HUDEP-2 (cell line): Measurements from ENCODE around the gene SMARCA4.

Experiments
- DNase-seq, 76 experiments: peaks; one replicate each; lab custom pipeline; 2025; ENCODE audit not compliant: unreplicated experiment in 76 of 76; lab: John Stamatoyannopoulos, UW

Gene SMARCA4

GRCh38 chr19:10960314-10961072 is at the start of gene SMARCA4:
TSS of gene SMARCA4 (plus strand) at chr19:10961030. CDS start at chr19:10984152, 23,122 bp downstream.
- peak; percentile 31 to 100 (median 98) for DNase-seq

DNA sequence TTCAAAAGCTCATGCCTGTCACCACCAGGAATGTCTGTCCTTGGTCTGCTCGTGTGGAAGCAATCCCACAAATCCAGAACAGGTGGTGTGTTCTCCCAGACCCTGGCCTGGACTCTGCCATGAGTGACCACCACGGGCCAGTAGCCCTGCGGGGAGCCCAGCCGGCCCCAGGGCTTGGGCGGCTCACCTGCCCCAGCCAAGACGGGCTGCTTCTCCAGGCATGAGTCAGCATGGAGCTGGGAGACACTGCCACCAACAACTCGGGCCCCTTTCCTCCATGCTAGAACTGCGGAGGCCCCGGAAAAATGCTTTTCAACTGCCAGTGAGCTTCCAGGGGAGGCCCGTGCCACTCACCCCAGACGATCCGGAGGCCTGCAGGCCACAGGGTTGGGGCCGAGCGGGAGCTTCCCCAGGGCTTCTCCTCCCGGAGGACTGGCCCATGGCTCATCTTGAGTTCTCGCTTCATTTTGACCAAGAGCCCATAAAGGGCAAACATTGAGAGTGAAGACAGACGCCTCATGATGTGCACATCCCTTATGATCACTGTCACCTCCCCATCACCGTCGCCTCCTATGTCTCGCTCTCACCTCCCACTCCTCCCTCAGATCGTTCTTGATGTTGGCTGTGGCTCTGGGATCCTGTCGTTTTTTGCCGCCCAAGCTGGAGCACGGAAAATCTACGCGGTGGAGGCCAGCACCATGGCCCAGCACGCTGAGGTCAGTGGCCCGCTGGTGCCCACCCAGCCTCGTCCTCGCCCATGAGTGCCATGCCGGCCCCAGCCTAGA is 49.1 kb upstream of the SMARCA4 start:
- no peak for DNase-seq

- DNase-seq = no peak
Measured at GRCh38 chr19:10912619-10913018, 48.2 kb upstream of the SMARCA4 start.

GRCh38 chr19:10913716-10914340 is 47.0 kb upstream of the SMARCA4 start:
- DNase-seq = no peak

GRCh38 chr19:10915130-10916091 is 45.4 kb upstream of the SMARCA4 start:
- peak in 11 of 76 experiments; percentile 13 to 43 (median 26) for DNase-seq

- DNase-seq = no peak
Measured at GRCh38 chr19:10916602-10917001, 44.2 kb upstream of the SMARCA4 start.

DNA sequence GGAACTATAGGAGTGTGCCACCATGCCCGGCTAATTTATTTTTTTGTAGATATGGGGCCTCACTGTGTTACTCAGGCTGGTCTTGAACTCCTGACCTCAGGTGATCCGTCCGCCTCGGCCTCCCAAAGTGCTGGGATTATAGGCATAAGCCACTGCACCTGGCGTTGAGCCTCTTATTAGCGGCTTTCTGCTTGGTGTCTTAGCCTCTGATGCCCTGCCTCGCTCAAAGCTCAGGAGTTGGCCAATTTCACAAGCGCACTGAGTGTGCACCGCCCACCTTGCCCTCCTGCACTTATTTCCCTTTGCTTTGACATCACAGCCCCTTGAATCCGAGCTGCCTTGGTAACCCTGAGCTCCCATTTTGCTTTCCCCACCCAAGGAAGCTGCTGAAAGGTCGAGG is 42.5 kb upstream of the SMARCA4 start:
- DNase-seq = no peak

DNA sequence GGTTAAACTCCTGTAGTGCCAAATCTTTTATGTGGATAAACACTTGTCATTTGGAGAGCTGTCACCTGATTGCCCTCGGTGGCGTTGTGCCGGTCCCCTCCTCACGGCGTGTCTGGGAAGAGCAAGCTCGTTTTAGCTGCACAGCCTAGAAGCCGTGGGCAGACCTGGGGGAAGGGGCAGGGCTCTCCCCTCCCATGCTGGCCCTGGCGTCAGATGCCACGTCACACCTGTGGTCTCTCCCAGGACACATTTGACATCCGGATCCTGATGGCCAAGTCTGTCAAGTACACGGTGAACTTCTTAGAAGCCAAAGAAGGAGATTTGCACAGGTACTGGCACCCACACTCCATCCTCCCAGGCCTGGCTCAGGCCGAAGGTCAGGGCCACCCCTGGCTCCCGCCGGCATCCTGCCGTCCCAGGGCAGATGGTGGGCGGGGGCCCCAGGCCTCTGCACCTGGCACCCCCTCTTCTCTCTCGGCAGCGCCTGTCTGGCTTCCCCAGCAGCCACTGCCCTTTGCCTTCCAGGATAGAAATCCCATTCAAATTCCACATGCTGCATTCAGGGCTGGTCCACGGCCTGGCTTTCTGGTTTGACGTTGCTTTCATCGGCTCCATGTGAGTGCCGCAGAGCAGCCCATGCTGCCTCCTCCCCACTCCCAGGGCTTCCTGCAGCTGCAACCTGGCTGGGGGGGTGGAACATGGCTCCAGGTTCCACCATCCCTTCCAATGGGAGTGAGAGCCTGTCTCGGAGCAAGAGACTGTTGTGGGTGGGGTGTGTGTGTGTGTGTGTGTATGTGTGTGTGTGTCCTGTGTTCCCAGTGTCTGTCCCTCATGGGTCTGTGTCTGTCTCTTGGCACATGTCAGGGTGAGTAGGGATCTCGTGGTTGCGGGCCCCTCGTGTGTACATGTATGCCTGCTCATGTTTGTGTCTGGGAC is 41.2 kb upstream of the SMARCA4 start:
- DNase-seq = no peak

DNA sequence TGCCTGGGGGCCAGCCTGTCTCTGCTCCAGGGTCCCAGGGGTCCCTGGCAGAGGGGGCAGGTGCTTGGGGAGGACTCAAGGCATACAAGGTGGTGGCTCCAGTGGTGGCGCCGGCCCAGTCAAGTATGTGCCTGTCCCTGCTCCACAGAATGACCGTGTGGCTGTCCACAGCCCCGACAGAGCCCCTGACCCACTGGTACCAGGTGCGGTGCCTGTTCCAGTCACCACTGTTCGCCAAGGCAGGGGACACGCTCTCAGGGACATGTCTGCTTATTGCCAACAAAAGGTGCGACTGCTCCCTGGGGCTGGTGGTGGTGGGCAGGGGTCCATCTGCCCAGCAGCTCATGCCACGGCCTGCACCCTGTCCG is 40.6 kb upstream of the SMARCA4 start:
- no peak for DNase-seq

DNA sequence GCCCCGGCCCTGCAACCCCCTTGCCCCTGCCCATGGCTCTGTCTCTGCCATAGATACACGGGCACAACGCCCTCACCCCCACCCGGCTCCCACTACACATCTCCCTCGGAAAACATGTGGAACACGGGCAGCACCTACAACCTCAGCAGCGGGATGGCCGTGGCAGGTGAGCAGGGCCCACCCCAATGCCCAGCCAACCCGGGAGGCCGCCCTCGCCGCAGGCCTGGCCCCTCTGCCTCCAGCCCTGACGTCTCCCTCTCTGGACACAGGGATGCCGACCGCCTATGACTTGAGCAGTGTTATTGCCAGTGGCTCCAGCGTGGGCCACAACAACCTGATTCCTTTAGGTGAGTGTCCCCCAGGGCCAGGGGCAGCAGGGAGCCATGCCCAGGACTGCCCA is 40.0 kb upstream of the SMARCA4 start:
- DNase-seq = no peak

DNA sequence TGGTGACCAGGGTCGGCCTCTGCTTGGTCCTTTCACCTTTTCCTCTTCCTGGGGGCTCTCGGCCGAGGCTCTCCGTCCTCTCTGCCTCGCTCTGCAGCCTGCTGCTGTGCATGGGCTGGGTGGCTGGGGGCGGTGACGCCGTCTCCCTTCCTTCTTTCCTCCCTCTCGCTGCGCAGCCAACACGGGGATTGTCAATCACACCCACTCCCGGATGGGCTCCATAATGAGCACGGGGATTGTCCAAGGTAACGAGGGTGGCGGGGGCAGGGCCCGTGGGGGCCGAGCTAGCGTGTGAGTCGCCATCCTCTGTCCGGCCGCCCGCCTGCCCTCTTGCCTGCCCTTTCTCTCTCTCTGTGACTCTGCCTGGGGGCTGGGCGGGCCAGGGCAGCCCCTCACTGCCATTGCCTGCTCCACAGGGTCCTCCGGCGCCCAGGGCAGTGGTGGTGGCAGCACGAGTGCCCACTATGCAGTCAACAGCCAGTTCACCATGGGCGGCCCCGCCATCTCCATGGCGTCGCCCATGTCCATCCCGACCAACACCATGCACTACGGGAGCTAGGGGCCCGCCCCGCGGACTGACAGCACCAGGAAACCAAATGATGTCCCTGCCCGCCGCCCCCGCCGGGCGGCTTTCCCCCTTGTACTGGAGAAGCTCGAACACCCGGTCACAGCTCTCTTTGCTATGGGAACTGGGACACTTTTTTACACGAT is 39.5 kb upstream of the SMARCA4 start:
- no peak for DNase-seq

DNA sequence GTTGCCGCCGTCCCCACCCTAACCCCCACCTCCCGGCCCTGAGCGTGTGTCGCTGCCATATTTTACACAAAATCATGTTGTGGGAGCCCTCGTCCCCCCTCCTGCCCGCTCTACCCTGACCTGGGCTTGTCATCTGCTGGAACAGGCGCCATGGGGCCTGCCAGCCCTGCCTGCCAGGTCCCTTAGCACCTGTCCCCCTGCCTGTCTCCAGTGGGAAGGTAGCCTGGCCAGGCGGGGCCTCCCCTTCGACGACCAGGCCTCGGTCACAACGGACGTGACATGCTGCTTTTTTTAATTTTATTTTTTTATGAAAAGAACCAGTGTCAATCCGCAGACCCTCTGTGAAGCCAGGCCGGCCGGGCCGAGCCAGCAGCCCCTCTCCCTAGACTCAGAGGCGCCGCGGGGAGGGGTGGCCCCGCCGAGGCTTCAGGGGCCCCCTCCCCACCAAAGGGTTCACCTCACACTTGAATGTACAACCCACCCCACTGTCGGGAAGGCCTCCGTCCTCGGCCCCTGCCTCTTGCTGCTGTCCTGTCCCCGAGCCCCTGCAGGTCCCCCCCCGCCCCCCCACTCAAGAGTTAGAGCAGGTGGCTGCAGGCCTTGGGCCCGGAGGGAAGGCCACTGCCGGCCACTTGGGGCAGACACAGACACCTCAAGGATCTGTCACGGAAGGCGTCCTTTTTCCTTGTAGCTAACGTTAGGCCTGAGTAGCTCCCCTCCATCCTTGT is 38.8 kb upstream of the SMARCA4 start:
- DNase-seq = no peak

DNA sequence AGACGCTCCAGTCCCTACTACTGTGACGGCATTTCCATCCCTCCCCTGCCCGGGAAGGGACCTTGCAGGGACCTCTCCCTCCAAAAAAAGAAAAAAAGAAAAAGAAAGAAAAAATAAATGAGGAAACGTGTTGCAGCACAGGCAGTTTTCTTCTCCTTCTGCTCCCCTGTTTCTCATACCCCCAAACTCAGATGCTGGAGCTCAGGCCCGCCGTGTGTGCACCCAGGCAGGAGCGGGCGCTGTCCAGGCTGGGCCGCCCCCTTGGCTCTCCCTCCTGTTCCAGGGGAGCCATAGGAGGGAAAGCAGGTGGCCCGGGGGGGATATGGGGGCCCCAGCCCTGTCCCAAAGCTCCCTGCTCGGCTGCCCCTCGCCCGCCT is 38.2 kb upstream of the SMARCA4 start:
- DNase-seq = no peak

GRCh38 chr19:10923260-10924112 is 37.3 kb upstream of the SMARCA4 start:
- DNase-seq = no peak

DNA sequence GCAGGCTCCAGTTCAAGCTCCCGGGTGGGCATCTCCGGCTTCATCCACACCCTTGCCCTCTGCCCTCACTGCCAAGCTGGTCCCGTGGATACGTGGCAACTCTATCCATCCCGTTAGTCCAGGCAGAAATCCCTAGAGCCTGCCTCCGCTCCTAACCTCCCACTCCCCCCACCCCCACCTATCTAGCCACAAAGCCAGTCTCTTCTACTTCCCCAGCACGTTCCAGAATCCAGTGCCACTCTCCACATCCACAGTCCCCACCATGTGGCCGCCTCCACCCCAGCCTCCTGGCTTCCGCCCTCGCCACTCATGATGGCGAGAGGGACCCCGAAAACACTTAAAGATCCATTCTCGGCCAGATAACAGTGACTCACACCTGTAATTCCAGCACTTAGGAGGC is 36.2 kb upstream of the SMARCA4 start:
- no peak for DNase-seq

DNA sequence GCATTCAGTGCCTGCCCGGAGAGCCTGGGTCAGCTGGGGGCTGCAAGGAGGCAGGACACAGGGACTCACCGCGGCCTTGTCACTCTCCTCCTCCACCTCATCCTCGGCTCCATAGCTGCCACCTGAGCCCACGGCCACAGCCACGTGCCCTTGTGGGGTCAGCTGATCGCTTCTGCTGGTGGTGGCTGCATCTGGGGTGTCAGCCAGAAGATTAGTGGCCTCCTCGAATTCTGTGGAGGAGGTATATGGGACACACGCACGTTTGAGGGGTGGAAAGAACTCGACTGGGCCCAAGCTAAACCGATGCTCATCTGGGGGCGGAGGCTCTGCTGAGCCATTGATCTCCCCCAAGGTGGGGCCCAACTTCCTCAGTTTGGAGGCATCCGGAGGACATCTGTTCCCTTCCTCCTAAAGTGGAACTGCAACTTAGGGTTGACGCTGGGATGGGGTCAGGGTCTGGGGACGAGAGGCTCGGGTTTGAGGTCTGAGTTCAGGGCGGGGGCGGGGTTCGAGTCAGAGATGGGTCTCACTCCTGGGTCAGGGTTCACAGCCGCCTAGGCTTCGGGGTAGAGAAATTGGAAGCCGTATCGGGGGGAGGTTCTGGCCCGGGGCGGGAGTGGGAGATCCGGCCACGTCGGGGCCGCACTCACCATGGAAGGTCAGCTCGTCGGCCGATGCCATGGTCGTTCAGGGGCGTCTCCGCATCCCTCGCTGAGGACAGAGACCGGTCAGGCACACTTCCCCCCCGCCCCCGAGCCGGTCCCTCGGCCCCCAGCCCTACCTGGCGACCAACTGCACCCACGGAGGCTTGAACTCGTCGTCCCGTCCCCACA is 32.9 kb upstream of the SMARCA4 start:
- DNase-seq = peak in 22 of 76 experiments; percentile 13 to 85 (median 28)
